Stimulated activated naive B cell treated with anti-CD40 and anti-IgM and Interleukin-4, amounts not matched to agents 10 μg/mL and 1 μg/mL and 100 μg/mL, for 72 hours (primary cell): Measurements from ENCODE around the gene ACBD5.
"Not testable (repeated sequence)": the region's sequence is repeated elsewhere in the genome, so short reads cannot be mapped to it uniquely, and the experiment has no call there.

ENCODE experiments used
- ATAC-seq, 2 donors: fragments of 150-1000 bp; cut with Tn5 transposase; replicated peaks; 2 replicates each; pipeline ENCODE4 v1.10.0; 2021; ENCODE audit warnings: moderate library complexity in 1 of 2
- DNase-seq: peaks from one replicate; pipeline ENCODE4 v3.0.0; 2021
- H3K27ac Mint-ChIP-seq: one replicate; pipeline ENCODE4 v1.8.0; 2022; ENCODE audit warnings: mild to moderate bottlenecking, mixed read lengths
- H3K27me3 Mint-ChIP-seq, 2 donors: one replicate each; pipeline ENCODE4 v1.8.0; 2022; ENCODE audit warnings: mixed read lengths in 2 of 2
- H3K36me3 Mint-ChIP-seq, 2 donors: one replicate each; pipeline ENCODE4 v1.8.0; 2022; ENCODE audit warnings: mixed read lengths in 2 of 2, mild to moderate bottlenecking in 1 of 2
- H3K4me1 Mint-ChIP-seq, 2 donors: one replicate each; pipeline ENCODE4 v1.8.0; 2022; ENCODE audit warnings: mixed read lengths in 2 of 2, mild to moderate bottlenecking in 1 of 2
- H3K4me3 Mint-ChIP-seq, 2 donors: one replicate each; pipeline ENCODE4 v1.8.0; 2022; ENCODE audit warnings: mild to moderate bottlenecking in 2 of 2, mixed read lengths in 2 of 2, moderate library complexity in 1 of 2
- H3K9me3 Mint-ChIP-seq, 2 donors: one replicate each; pipeline ENCODE4 v1.8.0; 2022; ENCODE audit warnings: mixed read lengths in 2 of 2, mild to moderate bottlenecking in 1 of 2

ACBD5 gene

DNA sequence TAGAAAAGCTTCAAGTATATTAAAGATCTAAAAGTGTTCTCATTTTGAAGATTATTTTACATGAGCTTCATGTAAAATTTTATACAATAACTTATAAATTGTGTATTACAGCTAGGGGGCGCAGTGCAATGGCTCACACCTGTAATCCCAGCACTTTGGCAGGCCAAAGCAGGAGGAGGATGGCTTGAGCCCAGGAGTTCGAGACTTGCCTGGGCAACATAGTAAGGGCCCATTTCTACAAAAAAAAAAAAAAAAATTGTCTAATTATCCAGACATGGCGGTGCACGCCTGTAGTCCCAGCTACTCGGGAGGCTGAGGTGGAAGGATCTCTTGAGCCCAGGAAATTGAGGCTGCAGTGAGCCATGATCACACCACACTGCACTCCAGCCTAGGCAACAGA is 16.6 kb downstream of the ACBD5 start:
- H3K27me3 Mint-ChIP-seq = no peaks in the 10 kb centered on the region
- no peaks in the 10 kb centered on the region for H3K9me3 Mint-ChIP-seq
- H3K27ac Mint-ChIP-seq = no peak overlapping the region
- H3K4me1 Mint-ChIP-seq = no peaks in the 10 kb centered on the region
- H3K4me3 Mint-ChIP-seq = no peak overlapping the region
- ATAC-seq (peak in 1 of 2 donors; percentile 57), DNase-seq (no peak)
- peaks cover 17% of the 10 kb centered on the region in 2 donors for H3K36me3 Mint-ChIP-seq

DNA sequence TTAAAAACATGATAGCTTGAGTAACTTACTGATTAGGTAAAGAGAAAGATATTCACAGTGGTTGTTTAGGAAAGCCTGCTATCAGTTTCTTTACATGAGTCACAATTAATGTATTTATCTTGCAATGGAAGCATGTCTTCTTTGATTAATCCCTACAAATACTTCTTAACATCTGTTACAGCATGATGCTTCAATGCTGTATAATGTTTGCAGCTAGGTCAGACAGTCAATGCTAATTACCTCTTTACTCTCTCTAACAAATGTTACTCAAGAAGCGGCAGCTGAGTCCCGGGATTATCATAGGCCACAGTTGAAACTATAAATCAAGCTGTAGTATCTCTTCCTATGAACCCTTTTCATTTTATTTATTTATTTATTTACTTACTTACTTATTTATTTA is 33.2 kb downstream of the ACBD5 start:
- Mint-ChIP-seq H3K4me1 (peaks cover 0 to 3% of the 10 kb centered on the region in 2 donors), H3K36me3 (peaks cover 27 to 28% of the 10 kb centered on the region in 2 donors), H3K9me3 (no peaks in the 10 kb centered on the region), H3K4me3 (no peak overlapping the region), H3K27me3 (no peaks in the 10 kb centered on the region), H3K27ac (no peak overlapping the region)
- ATAC-seq (no peak), DNase-seq (no peak)

DNA sequence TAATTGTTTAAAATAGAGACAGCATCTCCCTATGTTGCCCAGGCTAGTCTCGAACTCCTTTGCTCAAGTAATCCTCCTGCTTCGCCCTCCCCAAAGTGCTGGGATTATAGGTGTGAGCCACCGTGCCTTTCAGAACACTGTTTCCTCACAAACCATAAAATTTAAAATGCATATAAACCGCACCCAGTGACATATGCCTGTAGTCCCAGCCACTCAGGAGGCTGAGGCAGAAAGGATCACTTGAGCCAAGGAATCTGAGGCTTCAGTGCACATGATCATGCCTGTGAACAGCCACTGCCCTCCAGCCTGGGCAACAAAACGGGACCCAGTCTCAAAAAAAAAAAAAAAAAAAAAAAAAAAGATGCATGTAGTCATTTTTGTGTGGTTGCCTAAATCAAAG is 36.8 kb downstream of the ACBD5 start:
- no peak for ATAC-seq
- Mint-ChIP-seq H3K27ac (no peak overlapping the region), H3K36me3 (peaks cover 21 to 29% of the 10 kb centered on the region in 2 donors), H3K4me1 (no peaks in the 10 kb centered on the region), H3K4me3 (no peak overlapping the region), H3K27me3 (no peaks in the 10 kb centered on the region), H3K9me3 (no peaks in the 10 kb centered on the region)
- DNase-seq = no peak

DNA sequence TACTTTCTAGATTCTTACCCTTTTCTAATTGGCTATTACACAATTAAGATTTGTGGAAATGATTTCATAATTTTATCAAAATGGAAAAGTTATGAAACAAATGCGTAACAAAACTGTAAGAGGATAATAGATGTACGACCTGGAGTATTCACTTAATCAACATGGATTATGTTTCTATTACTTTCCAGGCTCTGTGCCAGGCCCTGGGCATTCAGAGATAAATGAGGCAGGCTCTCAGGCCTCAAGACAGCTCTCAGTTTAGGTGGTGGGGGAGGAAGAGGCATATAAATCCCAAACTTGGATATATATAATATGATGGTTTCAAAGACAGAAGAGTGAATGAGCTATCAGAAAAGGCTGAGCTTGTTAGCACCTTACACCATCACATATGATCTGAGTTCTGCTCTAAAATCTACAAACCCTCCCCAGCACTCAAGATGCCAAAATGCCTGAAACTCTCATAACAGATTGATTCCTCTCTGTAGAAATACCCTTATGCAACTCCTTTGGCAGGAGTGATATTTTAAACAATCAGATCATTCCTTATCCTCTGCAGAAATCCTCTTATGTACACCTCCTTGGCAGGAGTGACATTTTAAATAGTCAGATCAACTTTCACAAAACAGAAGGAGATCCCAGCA is 42.5 kb downstream of the ACBD5 start:
- no peak for ATAC-seq
- DNase-seq = no peak
- Mint-ChIP-seq H3K4me1 (no peaks in the 10 kb centered on the region), H3K4me3 (no peak overlapping the region), H3K36me3 (peaks cover 23 to 28% of the 10 kb centered on the region in 2 donors), H3K27me3 (no peaks in the 10 kb centered on the region), H3K9me3 (no peaks in the 10 kb centered on the region), H3K27ac (no peak overlapping the region)

DNA sequence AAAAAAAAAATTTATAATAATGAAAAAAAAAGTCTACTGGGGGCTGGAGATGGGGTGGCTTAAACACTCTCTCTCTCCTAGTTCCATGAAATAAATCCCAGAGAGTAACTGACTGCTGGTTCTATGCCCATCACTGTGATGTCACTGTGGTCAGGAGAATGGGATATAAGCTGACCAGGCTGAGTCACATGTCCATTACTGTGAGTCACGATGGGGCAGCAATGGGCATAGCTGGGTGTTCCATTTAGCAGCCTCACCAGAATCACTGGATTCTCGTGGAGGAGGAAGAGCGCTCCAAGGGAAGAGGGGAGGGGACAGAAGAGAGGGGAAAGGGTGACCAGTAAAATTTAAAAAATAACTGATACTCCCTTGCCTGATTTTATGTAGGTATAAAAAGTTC is 48.3 kb downstream of the ACBD5 start:
- Mint-ChIP-seq H3K4me3 (no peak overlapping the region), H3K9me3 (no peaks in the 10 kb centered on the region), H3K27me3 (no peaks in the 10 kb centered on the region), H3K27ac (no peak overlapping the region), H3K36me3 (peaks cover 0 to 12% of the 10 kb centered on the region in 2 donors), H3K4me1 (no peaks in the 10 kb centered on the region)
- ATAC-seq (no peak), DNase-seq (no peak)

DNA sequence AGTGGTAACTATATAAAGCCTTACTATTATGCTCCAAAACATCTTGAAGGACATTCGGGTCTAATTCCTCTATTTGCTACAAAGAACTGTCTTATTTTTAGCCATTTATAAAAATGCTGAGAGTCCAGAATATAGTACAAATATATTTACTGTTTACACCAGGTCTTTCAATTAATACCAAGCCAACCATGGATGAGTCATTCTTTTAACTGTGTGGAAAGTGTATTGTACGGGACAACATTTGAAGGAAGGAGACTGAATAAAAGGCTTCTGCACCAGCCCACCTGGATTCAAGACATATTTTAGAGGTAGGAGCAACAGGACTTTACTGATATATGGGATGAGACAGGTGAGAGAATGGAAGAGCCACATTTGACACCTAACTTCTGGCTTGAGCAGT is 50.1 kb downstream of the ACBD5 start:
- no peak for DNase-seq
- no peak for ATAC-seq
- no peaks in the 10 kb centered on the region for H3K9me3 Mint-ChIP-seq

DNA sequence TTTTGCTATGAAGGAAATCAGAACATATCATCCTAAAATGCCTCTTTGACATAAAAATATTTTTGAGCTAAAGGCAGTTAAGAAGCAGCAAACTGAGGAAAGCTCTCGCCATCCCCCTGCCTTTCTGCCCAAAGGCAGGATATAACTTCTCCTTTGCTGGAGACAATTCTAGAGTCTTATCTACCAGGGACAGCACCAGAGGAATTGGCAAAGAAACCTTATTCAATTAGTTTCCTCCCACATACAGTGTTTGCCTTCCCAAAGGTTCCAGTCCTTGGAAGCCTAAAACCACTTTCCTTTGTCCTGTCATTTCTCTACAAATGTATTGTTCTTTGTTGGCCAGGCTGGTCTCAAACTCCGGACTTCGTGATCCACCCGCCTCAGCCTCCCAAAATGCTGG is 51.7 kb downstream of the ACBD5 start:
- Mint-ChIP-seq H3K27me3 (no peaks in the 10 kb centered on the region), H3K27ac (no peak overlapping the region), H3K9me3 (no peaks in the 10 kb centered on the region), H3K4me1 (no peaks in the 10 kb centered on the region), H3K36me3 (peaks cover 17% of the 10 kb centered on the region in 2 donors), H3K4me3 (no peak overlapping the region)
- no peak for ATAC-seq
- no peak for DNase-seq

More for the DNA sequence above, 50.1 kb downstream of the ACBD5 start:
- Mint-ChIP-seq H3K4me3 (no peak overlapping the region), H3K27me3 (no peaks in the 10 kb centered on the region), H3K27ac (no peak overlapping the region), H3K36me3 (peaks cover 3 to 9% of the 10 kb centered on the region in 2 donors), H3K4me1 (no peaks in the 10 kb centered on the region)

DNA sequence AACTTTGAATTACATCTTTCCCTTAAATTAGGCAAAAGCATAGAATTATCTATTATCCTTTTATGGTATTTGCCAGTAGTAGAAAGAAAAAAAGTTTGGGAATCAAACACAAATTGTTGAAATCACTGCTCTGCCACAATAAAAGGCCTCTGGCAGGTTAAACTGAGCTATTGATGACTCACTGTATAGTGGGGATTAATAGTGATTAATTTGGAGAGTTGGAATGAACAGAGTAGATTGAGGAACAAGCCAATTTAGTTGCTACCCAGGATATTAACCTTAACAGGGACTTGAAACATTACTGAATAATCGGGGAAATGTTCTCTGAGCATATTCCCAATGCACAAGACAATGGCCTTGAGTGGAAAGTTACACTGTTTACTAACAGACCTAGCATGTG is 52.3 kb downstream of the ACBD5 start:
- no peak for ATAC-seq

DNA sequence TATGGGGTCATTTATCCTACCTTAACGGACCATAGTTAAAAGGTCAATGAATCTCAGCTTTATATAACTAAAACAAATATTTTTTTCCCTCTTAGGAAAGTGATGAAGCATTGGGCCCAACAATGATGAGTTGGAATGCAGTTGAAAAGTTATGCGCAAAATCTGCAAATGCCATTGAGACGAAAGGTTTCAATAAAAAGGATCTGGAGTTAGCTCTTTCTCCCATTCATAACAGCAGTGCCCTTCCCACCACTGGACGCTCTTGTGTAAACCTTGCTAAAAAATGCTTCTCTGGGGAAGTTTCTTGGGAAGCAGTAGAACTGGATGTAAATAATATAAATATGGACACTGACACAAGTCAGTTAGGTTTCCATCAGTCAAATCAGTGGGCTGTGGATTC is 70.7 kb downstream of the ACBD5 start:
- DNase-seq = no peak
- ATAC-seq = no peak
- H3K27ac Mint-ChIP-seq = no peak overlapping the region
- peaks cover 16 to 28% of the 10 kb centered on the region in 2 donors for H3K36me3 Mint-ChIP-seq
- no peak overlapping the region for H3K4me3 Mint-ChIP-seq
- no peaks in the 10 kb centered on the region for H3K27me3 Mint-ChIP-seq
- peaks cover 0 to 13% of the 10 kb centered on the region in 2 donors for H3K4me1 Mint-ChIP-seq
- H3K9me3 Mint-ChIP-seq = no peaks in the 10 kb centered on the region

More for the DNA sequence above, 52.3 kb downstream of the ACBD5 start:
- no peak for DNase-seq
- Mint-ChIP-seq H3K27me3 (no peaks in the 10 kb centered on the region), H3K4me3 (no peak overlapping the region), H3K4me1 (no peaks in the 10 kb centered on the region), H3K36me3 (peaks cover 17 to 23% of the 10 kb centered on the region in 2 donors), H3K9me3 (no peaks in the 10 kb centered on the region), H3K27ac (no peak overlapping the region)

DNA sequence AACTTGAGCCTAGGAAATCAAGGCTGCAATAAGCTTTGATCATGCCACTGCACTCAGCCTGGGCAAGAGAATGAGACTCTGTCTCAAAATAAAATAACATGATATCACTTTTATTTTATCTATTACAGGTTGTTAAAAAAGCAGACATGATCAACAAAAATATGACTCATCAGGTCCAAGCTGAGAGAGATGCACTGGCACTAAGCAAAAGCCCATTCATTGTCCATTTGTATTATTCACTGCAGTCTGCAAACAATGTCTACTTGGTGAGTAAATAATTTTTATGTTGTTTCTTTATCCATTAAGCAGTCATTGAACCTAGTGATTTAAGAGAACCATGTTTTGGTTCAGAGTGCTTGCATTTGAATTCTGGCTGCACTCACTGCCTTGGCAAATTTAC is 82.2 kb downstream of the ACBD5 start:
- H3K27me3 Mint-ChIP-seq = no peaks in the 10 kb centered on the region
- DNase-seq (no peak), ATAC-seq (no peak)
- peaks cover 29 to 36% of the 10 kb centered on the region in 2 donors for H3K36me3 Mint-ChIP-seq
- H3K4me3 Mint-ChIP-seq = no peak overlapping the region
- H3K4me1 Mint-ChIP-seq = peaks cover 12 to 30% of the 10 kb centered on the region in 2 donors
- no peak overlapping the region for H3K27ac Mint-ChIP-seq
- peaks cover 0 to 2% of the 10 kb centered on the region in 2 donors for H3K9me3 Mint-ChIP-seq

DNA sequence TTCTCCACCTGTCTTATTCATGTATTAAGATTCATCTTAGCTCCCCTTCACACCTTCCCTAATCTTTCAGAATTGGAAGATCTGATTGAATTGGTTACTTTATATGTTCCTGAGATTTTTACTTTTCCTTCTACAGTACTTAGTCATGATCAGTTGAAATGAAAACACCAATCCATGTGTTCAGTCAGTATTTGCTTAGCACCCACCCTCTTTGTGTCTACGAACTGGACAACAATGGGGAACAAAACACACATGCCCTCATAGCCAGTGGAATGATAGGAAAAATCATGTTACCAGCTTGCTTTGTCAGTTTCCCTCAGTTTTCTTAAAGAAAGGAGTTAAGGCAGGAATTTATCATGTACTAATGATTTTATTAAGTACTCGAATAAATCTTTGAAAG is 83.4 kb downstream of the ACBD5 start:
- DNase-seq (no peak), ATAC-seq (no peak)
- Mint-ChIP-seq H3K4me3 (peak overlapping the region; percentile 97 to 98), H3K27ac (peak overlapping the region; percentile 90), H3K36me3 (peaks cover 35 to 38% of the 10 kb centered on the region in 2 donors), H3K4me1 (peaks cover 20 to 40% of the 10 kb centered on the region in 2 donors), H3K9me3 (peaks cover 0 to 2% of the 10 kb centered on the region in 2 donors), H3K27me3 (no peaks in the 10 kb centered on the region)

DNA sequence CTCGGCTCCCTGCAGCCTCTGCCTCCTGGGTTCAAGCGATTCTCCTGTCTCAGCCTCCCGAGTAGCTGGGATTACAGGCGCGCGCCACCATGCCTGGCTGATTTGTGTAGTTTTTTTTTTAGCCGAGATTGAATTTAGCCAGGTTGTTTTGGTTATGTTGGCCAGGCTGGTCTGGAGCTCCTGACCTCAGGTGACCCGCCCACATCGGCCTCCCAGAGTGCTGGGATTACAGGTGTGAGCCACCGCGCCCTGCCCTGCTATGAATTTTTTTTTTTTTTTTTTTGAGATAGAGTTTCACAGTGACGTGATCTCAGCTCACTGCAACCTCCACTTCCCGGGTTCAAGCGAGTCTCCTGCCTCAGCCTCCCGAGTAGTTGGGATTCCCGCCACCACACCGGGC is 84.0 kb downstream of the ACBD5 start:
- ATAC-seq, H3K27me3 Mint-ChIP-seq, DNase-seq, H3K9me3 Mint-ChIP-seq: not testable (repeated sequence)
- H3K4me1 Mint-ChIP-seq = peaks cover 21 to 43% of the 10 kb centered on the region in 2 donors
- H3K36me3 Mint-ChIP-seq = peaks cover 32 to 37% of the 10 kb centered on the region in 2 donors
- peak overlapping the region; percentile 90 for H3K27ac Mint-ChIP-seq
- peak overlapping the region; percentile 97 to 98 for H3K4me3 Mint-ChIP-seq

DNA sequence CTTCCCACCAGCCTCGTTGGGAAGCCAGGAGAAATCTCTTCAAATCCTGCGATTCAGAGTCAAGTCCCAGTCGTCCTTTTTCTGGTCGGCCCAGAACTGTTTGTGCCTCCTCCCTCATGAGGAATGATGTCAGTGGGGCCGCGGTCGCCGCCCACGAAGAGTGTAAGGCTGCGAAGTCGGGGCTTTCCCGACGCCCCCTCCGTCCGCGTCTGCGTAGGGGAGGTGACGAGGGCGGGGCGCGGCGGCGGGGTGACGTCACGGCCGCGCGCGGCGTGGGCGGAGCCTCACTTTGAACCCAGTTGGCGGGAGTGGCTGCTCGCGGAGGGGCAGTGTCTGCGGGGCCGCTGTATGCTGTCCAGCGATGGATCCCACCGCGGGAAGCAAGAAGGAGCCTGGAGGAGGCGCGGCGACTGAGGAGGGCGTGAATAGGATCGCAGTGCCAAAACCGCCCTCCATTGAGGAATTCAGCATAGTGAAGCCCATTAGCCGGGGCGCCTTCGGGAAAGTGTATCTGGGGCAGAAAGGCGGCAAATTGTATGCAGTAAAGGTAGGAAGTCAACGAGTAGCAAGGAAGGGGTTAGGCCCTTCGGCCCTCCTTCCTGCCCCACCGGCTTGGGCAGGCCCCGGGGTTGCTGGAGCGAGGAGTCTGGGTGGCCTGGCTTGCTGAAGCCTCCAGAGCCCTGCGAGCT is 85.4 kb downstream of the ACBD5 start, which contains the start of gene MASTL:
Gene MASTL, plus strand, starts transcription at position 287 of the 689 bp plus-strand sequence. Its CDS starts 75 bp downstream, at position 362.
- Mint-ChIP-seq H3K27ac (peak within 1 kb of the TSS; percentile 100), H3K4me3 (peak within 1 kb of the TSS; percentile 97 to 98), H3K9me3 (peaks cover 0 to 2% of the 10 kb centered on the region in 2 donors), H3K36me3 (peaks cover 33 to 40% of the 10 kb centered on the region in 2 donors), H3K27me3 (no peaks in the 10 kb centered on the region), H3K4me1 (peaks cover 23 to 51% of the 10 kb centered on the region in 2 donors)
- DNase-seq (peak; percentile 93), ATAC-seq (peak; percentile 81 to 88)

DNA sequence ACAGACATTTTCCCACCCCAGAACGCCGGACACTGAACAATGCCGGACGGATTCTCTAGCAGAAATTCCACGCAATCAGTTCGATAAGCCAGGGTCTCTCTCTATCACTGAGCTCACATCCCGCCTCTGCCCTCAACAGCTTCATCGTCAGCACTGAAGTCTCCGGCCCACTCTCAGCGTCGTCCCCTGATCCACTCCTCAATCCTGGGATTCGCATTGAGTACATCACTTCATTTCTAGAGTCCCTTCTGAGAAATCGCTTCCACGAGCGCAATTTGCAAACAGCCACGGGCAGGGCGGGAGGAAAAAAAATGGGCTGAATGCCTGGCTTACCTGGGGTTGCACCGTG is 86.8 kb downstream of the ACBD5 start:
- Mint-ChIP-seq H3K36me3 (peaks cover 32 to 44% of the 10 kb centered on the region in 2 donors), H3K9me3 (peaks cover 0 to 2% of the 10 kb centered on the region in 2 donors), H3K27me3 (no peaks in the 10 kb centered on the region), H3K27ac (peak overlapping the region; percentile 100), H3K4me3 (peak overlapping the region; percentile 97 to 98), H3K4me1 (peaks cover 24 to 55% of the 10 kb centered on the region in 2 donors)
- DNase-seq (no peak), ATAC-seq (peak; percentile 3 to 4)

DNA sequence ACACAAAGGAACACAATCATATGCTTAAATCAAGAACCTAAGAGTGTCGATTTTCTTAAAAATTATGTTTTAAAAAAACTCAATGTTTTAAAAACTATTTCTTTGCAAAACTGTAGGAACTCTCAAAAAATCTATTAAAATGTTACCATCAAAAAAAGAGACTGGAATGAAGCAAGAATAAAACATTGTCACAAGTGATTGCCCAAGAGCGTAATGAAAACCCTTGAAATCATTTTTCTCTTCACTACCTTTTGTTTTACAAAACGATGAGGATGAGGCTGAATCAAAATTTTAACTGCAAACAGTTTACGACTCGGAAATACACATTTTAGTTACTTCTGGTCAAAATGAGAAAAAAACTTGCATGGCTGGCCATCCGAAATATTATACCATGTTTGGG is 87.3 kb downstream of the ACBD5 start:
- H3K36me3 Mint-ChIP-seq = peaks cover 33 to 44% of the 10 kb centered on the region in 2 donors
- peaks cover 0 to 2% of the 10 kb centered on the region in 2 donors for H3K9me3 Mint-ChIP-seq
- peak overlapping the region; percentile 100 for H3K27ac Mint-ChIP-seq
- H3K4me3 Mint-ChIP-seq = peak overlapping the region; percentile 97 to 98
- no peak for ATAC-seq
- H3K27me3 Mint-ChIP-seq = no peaks in the 10 kb centered on the region
- peaks cover 24 to 55% of the 10 kb centered on the region in 2 donors for H3K4me1 Mint-ChIP-seq
- no peak for DNase-seq
